ENCODE data around the gene OTOS. TPM values are rescaled to one million over a fixed set of nuclear protein-coding genes. Genes with fewer than 3 reads are reported as not detected.

The OTOS gene
- total and polyA plus RNA-seq, 3 experiments from 2014 or later: not detected

- DNase-seq: no peak
- no peaks in the 10 kb centered on the region for H3K36me3 ChIP-seq (ENCODE audit: insufficient read depth, low read length)
- peaks cover 0 to 3% (median 2%) of the 10 kb centered on the region in 5 donors for H3K9me3 Mint-ChIP-seq
- no peak overlapping the region for H3K4me3 ChIP-seq (ENCODE audit: low read length)
- ChIA-PET CTCF (interaction anchor here (1.2 kb wide), 1 partner anchor 30 kb away, joined by 3 read pairs; no protein-coding TSS in a partner anchor), POLR2A (no interaction called here)
- H3K27ac Mint-ChIP-seq: no peak overlapping the region
- no peaks in the 10 kb centered on the region for H3K4me1 ChIP-seq (ENCODE audit: insufficient read depth, low read length)
- H3K9me3 ChIP-seq (ENCODE audit: low read length): no peaks in the 10 kb centered on the region
- no peaks in the 10 kb centered on the region for H3K36me3 Mint-ChIP-seq
- H3K27me3 ChIP-seq (ENCODE audit: insufficient read depth, low read length, poor library complexity, severe bottlenecking): peaks cover 3% of the 10 kb centered on the region
- H3K4me1 Mint-ChIP-seq: no peaks in the 10 kb centered on the region
- no peak overlapping the region for H3K4me3 Mint-ChIP-seq
- no peak overlapping the region for H3K27ac ChIP-seq (ENCODE audit: low read depth, low read length)
- H3K27me3 Mint-ChIP-seq: peaks cover 19 to 55% of the 10 kb centered on the region in 2 donors
Observed at GRCh38 chr2:240182476-240182875, 42.0 kb upstream of the OTOS start.

- H3K27me3 Mint-ChIP-seq: peaks cover 18 to 57% of the 10 kb centered on the region in 2 donors
- POLR2A ChIA-PET: no interaction called here
- H3K4me1 Mint-ChIP-seq: no peaks in the 10 kb centered on the region
- no peaks in the 10 kb centered on the region for H3K36me3 ChIP-seq (ENCODE audit: insufficient read depth, low read length)
- peaks cover 3% of the 10 kb centered on the region for H3K27me3 ChIP-seq (ENCODE audit: insufficient read depth, low read length, poor library complexity, severe bottlenecking)
- H3K36me3 Mint-ChIP-seq: no peaks in the 10 kb centered on the region
- no peak for DNase-seq
- H3K4me1 ChIP-seq (ENCODE audit: insufficient read depth, low read length): no peaks in the 10 kb centered on the region
- H3K9me3 Mint-ChIP-seq: peaks cover 0 to 3% (median 2%) of the 10 kb centered on the region in 5 donors
- H3K4me3 Mint-ChIP-seq: no peak overlapping the region
- no peaks in the 10 kb centered on the region for H3K9me3 ChIP-seq (ENCODE audit: low read length)
- no peak overlapping the region for H3K4me3 ChIP-seq (ENCODE audit: low read length)
- CTCF ChIA-PET: no interaction called here
- H3K27ac Mint-ChIP-seq: peak overlapping the region in 1 of 8 donors; percentile 8
- H3K27ac ChIP-seq (ENCODE audit: low read depth, low read length): no peak overlapping the region
Observed at GRCh38 chr2:240182001-240182400, 41.5 kb upstream of the OTOS start.

- no peak overlapping the region for H3K4me3 Mint-ChIP-seq
- no peaks in the 10 kb centered on the region for H3K9me3 Mint-ChIP-seq
- no peaks in the 10 kb centered on the region for H3K4me1 Mint-ChIP-seq
- no peak overlapping the region for H3K27ac ChIP-seq (ENCODE audit: low read depth, low read length)
- H3K36me3 Mint-ChIP-seq: no peaks in the 10 kb centered on the region
- POLR2A ChIA-PET: no interaction called here
- no peak overlapping the region for H3K27ac Mint-ChIP-seq
- peaks cover 17 to 61% of the 10 kb centered on the region in 2 donors for H3K27me3 Mint-ChIP-seq
- H3K9me3 ChIP-seq (ENCODE audit: low read length): no peaks in the 10 kb centered on the region
- no peaks in the 10 kb centered on the region for H3K36me3 ChIP-seq (ENCODE audit: insufficient read depth, low read length)
- H3K4me1 ChIP-seq (ENCODE audit: insufficient read depth, low read length): no peaks in the 10 kb centered on the region
- CTCF ChIA-PET: no interaction called here
- no peak for DNase-seq
- no peak overlapping the region for H3K4me3 ChIP-seq (ENCODE audit: low read length)
- H3K27me3 ChIP-seq (ENCODE audit: insufficient read depth, low read length, poor library complexity, severe bottlenecking): peaks cover 3% of the 10 kb centered on the region
Observed at GRCh38 chr2:240179941-240180666, 39.6 kb upstream of the OTOS start.

- Histone ChIP-seq H3K9me3 (ENCODE audit: low read length) (no peaks in the 10 kb centered on the region), H3K27ac (ENCODE audit: low read depth, low read length) (no peak overlapping the region), H3K27me3 (ENCODE audit: insufficient read depth, low read length, poor library complexity, severe bottlenecking) (peaks cover 3% of the 10 kb centered on the region), H3K4me1 (ENCODE audit: insufficient read depth, low read length) (no peaks in the 10 kb centered on the region), H3K36me3 (ENCODE audit: insufficient read depth, low read length) (no peaks in the 10 kb centered on the region), H3K4me3 (ENCODE audit: low read length) (no peak overlapping the region)
- Mint-ChIP-seq H3K9me3 (no peaks in the 10 kb centered on the region), H3K27ac (no peak overlapping the region), H3K4me3 (no peak overlapping the region), H3K4me1 (no peaks in the 10 kb centered on the region), H3K36me3 (no peaks in the 10 kb centered on the region), H3K27me3 (peaks cover 18 to 58% of the 10 kb centered on the region in 2 donors)
- CTCF ChIA-PET: interaction anchor here (0.6 kb wide), 1 partner anchor 118 kb away, joined by 3 read pairs; no protein-coding TSS in a partner anchor
- DNase-seq: peak in 1 of 5 donors; percentile 9
- POLR2A ChIA-PET: no interaction called here
Observed at GRCh38 chr2:240179186-240179815, 38.8 kb upstream of the OTOS start.

- peaks cover 18 to 55% of the 10 kb centered on the region in 2 donors for H3K27me3 Mint-ChIP-seq
- H3K4me3 ChIP-seq (ENCODE audit: low read length): no peak overlapping the region
- no peak overlapping the region for H3K27ac ChIP-seq (ENCODE audit: low read depth, low read length)
- no peaks in the 10 kb centered on the region for H3K4me1 ChIP-seq (ENCODE audit: insufficient read depth, low read length)
- H3K4me3 Mint-ChIP-seq: no peak overlapping the region
- no peaks in the 10 kb centered on the region for H3K9me3 Mint-ChIP-seq
- H3K36me3 ChIP-seq (ENCODE audit: insufficient read depth, low read length): no peaks in the 10 kb centered on the region
- no peak overlapping the region for H3K27ac Mint-ChIP-seq
- H3K9me3 ChIP-seq (ENCODE audit: low read length): no peaks in the 10 kb centered on the region
- no peaks in the 10 kb centered on the region for H3K4me1 Mint-ChIP-seq
- peaks cover 3% of the 10 kb centered on the region for H3K27me3 ChIP-seq (ENCODE audit: insufficient read depth, low read length, poor library complexity, severe bottlenecking)
- CTCF ChIA-PET: interaction anchor here (0.6 kb wide), 1 partner anchor 117 kb away, joined by 3 read pairs; no protein-coding TSS in a partner anchor
- DNase-seq: no peak
- POLR2A ChIA-PET: no interaction called here
- no peaks in the 10 kb centered on the region for H3K36me3 Mint-ChIP-seq
Observed at GRCh38 chr2:240178564-240178963, 38.1 kb upstream of the OTOS start.

- H3K9me3 ChIP-seq (ENCODE audit: low read length): no peaks in the 10 kb centered on the region
- ChIA-PET POLR2A (no interaction called here), CTCF (no interaction called here)
- no peak overlapping the region for H3K4me3 ChIP-seq (ENCODE audit: low read length)
- no peaks in the 10 kb centered on the region for H3K4me1 Mint-ChIP-seq
- no peak overlapping the region for H3K4me3 Mint-ChIP-seq
- no peak overlapping the region for H3K27ac Mint-ChIP-seq
- H3K27me3 ChIP-seq (ENCODE audit: insufficient read depth, low read length, poor library complexity, severe bottlenecking): peaks cover 3% of the 10 kb centered on the region
- no peaks in the 10 kb centered on the region for H3K4me1 ChIP-seq (ENCODE audit: insufficient read depth, low read length)
- H3K27ac ChIP-seq (ENCODE audit: low read depth, low read length): no peak overlapping the region
- no peak for DNase-seq
- no peaks in the 10 kb centered on the region for H3K36me3 ChIP-seq (ENCODE audit: insufficient read depth, low read length)
- H3K27me3 Mint-ChIP-seq: peaks cover 12 to 58% of the 10 kb centered on the region in 2 donors
- H3K9me3 Mint-ChIP-seq: no peaks in the 10 kb centered on the region
- no peaks in the 10 kb centered on the region for H3K36me3 Mint-ChIP-seq
Observed at GRCh38 chr2:240174496-240174895, 34.0 kb upstream of the OTOS start.

- Histone ChIP-seq H3K4me1 (ENCODE audit: insufficient read depth, low read length) (no peaks in the 10 kb centered on the region), H3K27ac (ENCODE audit: low read depth, low read length) (no peak overlapping the region), H3K36me3 (ENCODE audit: insufficient read depth, low read length) (no peaks in the 10 kb centered on the region), H3K4me3 (ENCODE audit: low read length) (no peak overlapping the region), H3K9me3 (ENCODE audit: low read length) (no peaks in the 10 kb centered on the region), H3K27me3 (ENCODE audit: insufficient read depth, low read length, poor library complexity, severe bottlenecking) (no peaks in the 10 kb centered on the region)
- H3K9me3 Mint-ChIP-seq: no peaks in the 10 kb centered on the region
- no peaks in the 10 kb centered on the region for H3K4me1 Mint-ChIP-seq
- no peaks in the 10 kb centered on the region for H3K36me3 Mint-ChIP-seq
- H3K27ac Mint-ChIP-seq: no peak overlapping the region
- H3K4me3 Mint-ChIP-seq: no peak overlapping the region
- ChIA-PET POLR2A (no interaction called here), CTCF (no interaction called here)
- H3K27me3 Mint-ChIP-seq: peaks cover 7 to 47% of the 10 kb centered on the region in 2 donors
- DNase-seq: no peak
Observed at GRCh38 chr2:240172071-240172895, 31.8 kb upstream of the OTOS start.

GRCh38 chr2:240170883-240171282 is 30.4 kb upstream of the OTOS start:
- no peaks in the 10 kb centered on the region for H3K4me1 ChIP-seq (ENCODE audit: insufficient read depth, low read length)
- no peaks in the 10 kb centered on the region for H3K9me3 ChIP-seq (ENCODE audit: low read length)
- no peak for DNase-seq
- no peaks in the 10 kb centered on the region for H3K27me3 ChIP-seq (ENCODE audit: insufficient read depth, low read length, poor library complexity, severe bottlenecking)
- H3K27ac Mint-ChIP-seq: no peak overlapping the region
- no peak overlapping the region for H3K4me3 ChIP-seq (ENCODE audit: low read length)
- H3K27ac ChIP-seq (ENCODE audit: low read depth, low read length): no peak overlapping the region
- H3K36me3 ChIP-seq (ENCODE audit: insufficient read depth, low read length): no peaks in the 10 kb centered on the region
- no peaks in the 10 kb centered on the region for H3K9me3 Mint-ChIP-seq
- ChIA-PET POLR2A (no interaction called here), CTCF (no interaction called here)
- peaks cover 3 to 40% of the 10 kb centered on the region in 2 donors for H3K27me3 Mint-ChIP-seq
- no peaks in the 10 kb centered on the region for H3K36me3 Mint-ChIP-seq
- H3K4me1 Mint-ChIP-seq: no peaks in the 10 kb centered on the region
- no peak overlapping the region for H3K4me3 Mint-ChIP-seq
